KMS-11 (cell line): Measurements from ENCODE around the gene SPINK5.

Experiments
- H2AFZ ChIP-seq: fragments of 200-600 bp; sonication (generic); 2 replicates; pipeline ENCODE4 v1.6.1; 2016; ENCODE audit warnings: antibody characterized with exemption, mixed run types, low read depth
- H3K27ac ChIP-seq: fragments of 200-600 bp; sonication (generic); 2 replicates; pipeline ENCODE4 v1.6.1; 2016; ENCODE audit warnings: mild to moderate bottlenecking, mixed run types
- H3K27me3 ChIP-seq: fragments of 200-600 bp; sonication (generic); 2 replicates; pipeline ENCODE4 v1.6.1; 2017; ENCODE audit warnings: mild to moderate bottlenecking, low read depth, mixed run types, moderate library complexity; ENCODE audit not compliant: insufficient read depth
- H3K36me3 ChIP-seq: fragments of 200-600 bp; sonication (generic); 2 replicates; pipeline ENCODE4 v1.6.1; 2017; ENCODE audit warnings: mild to moderate bottlenecking, mixed run types; ENCODE audit not compliant: insufficient read depth
- H3K4me1 ChIP-seq: fragments of 200-600 bp; sonication (generic); 2 replicates; pipeline ENCODE4 v1.6.1; 2016; ENCODE audit warnings: mild to moderate bottlenecking, low read depth, mixed run types; ENCODE audit not compliant: poor library complexity, severe bottlenecking
- H3K4me2 ChIP-seq: fragments of 200-600 bp; sonication (generic); 2 replicates; pipeline ENCODE4 v1.7.0; 2016; ENCODE audit warnings: mild to moderate bottlenecking, mixed run types
- H3K4me3 ChIP-seq: fragments of 200-600 bp; sonication (generic); IDR thresholded peaks from 2 replicates; pipeline ENCODE4 v1.6.1; 2017; ENCODE audit warnings: low read depth, low read length, mixed read lengths; ENCODE audit not compliant: insufficient read depth
- H3K79me2 ChIP-seq: fragments of 200-600 bp; sonication (generic); 2 replicates; pipeline ENCODE4 v1.6.1; 2016; ENCODE audit warnings: low read depth, mixed run types; ENCODE audit not compliant: insufficient read depth
- H3K9ac ChIP-seq: fragments of 200-600 bp; sonication (generic); 2 replicates; pipeline ENCODE4 v1.6.1; 2016; ENCODE audit warnings: mild to moderate bottlenecking, mixed run types
- H4K20me1 ChIP-seq: fragments of 200-600 bp; sonication (generic); 2 replicates; pipeline ENCODE4 v1.6.1; 2016; ENCODE audit warnings: mild to moderate bottlenecking, mixed run types; ENCODE audit not compliant: insufficient read depth
- CTCF ChIP-seq: fragments of 200-600 bp; sonication (generic); conservative IDR thresholded peaks from 2 replicates; pipeline ENCODE4 v1.6.1; 2017; ENCODE audit warnings: low read depth, mild to moderate bottlenecking, antibody characterized with exemption, low read length, moderate library complexity, mixed read lengths

Gene SPINK5

GRCh38 chr5:148166550-148167283 lies 102.9 kb downstream of the SPINK5 start:
- no peaks in the 10 kb centered on the region for H4K20me1 ChIP-seq
- H3K27ac ChIP-seq = no peak overlapping the region
- no peak overlapping the region for H3K4me2 ChIP-seq
- no peaks in the 10 kb centered on the region for H3K79me2 ChIP-seq
- no peaks in the 10 kb centered on the region for H3K4me1 ChIP-seq
- H2AFZ ChIP-seq = no peak overlapping the region
- no peaks in the 10 kb centered on the region for H3K36me3 ChIP-seq
- H3K4me3 ChIP-seq = no peak overlapping the region
- TF ChIP-seq CTCF = no peak
- no peaks in the 10 kb centered on the region for H3K27me3 ChIP-seq
- H3K9ac ChIP-seq = no peak overlapping the region

GRCh38 chr5:148168246-148168645 lies 104.5 kb downstream of the SPINK5 start, which contains the start of gene SPINK14:
Gene SPINK14 (plus strand): TSS chr5:148168546. CDS start chr5:148169733, 1,187 bp downstream.
- H3K36me3 ChIP-seq = no peaks in the 10 kb centered on the region
- H4K20me1 ChIP-seq = no peaks in the 10 kb centered on the region
- H3K9ac ChIP-seq = no peak within 1 kb of the TSS
- no peak within 1 kb of the TSS for H3K4me3 ChIP-seq
- H2AFZ ChIP-seq = no peak within 1 kb of the TSS
- no peak for TF ChIP-seq CTCF
- no peak within 1 kb of the TSS for H3K27ac ChIP-seq
- no peak within 1 kb of the TSS for H3K4me2 ChIP-seq
- H3K4me1 ChIP-seq = no peaks in the 10 kb centered on the region
- H3K79me2 ChIP-seq = no peaks in the 10 kb centered on the region
- no peaks in the 10 kb centered on the region for H3K27me3 ChIP-seq

GRCh38 chr5:148172377-148172776 lies 108.6 kb downstream of the SPINK5 start:
- TF ChIP-seq CTCF = no peak
- H3K9ac ChIP-seq = no peak overlapping the region

GRCh38 chr5:148176480-148176879 lies 112.7 kb downstream of the SPINK5 start:
- H3K9ac ChIP-seq = no peak overlapping the region
- TF ChIP-seq CTCF = no peak

More at GRCh38 chr5:148172377-148172776, 108.6 kb downstream of the SPINK5 start:
- Histone ChIP-seq H3K79me2 (no peaks in the 10 kb centered on the region), H3K27me3 (no peaks in the 10 kb centered on the region), H3K4me3 (no peak overlapping the region), H3K4me1 (no peaks in the 10 kb centered on the region), H2AFZ (no peak overlapping the region), H3K27ac (no peak overlapping the region), H3K4me2 (no peak overlapping the region), H4K20me1 (no peaks in the 10 kb centered on the region), H3K36me3 (no peaks in the 10 kb centered on the region)

More at GRCh38 chr5:148176480-148176879, 112.7 kb downstream of the SPINK5 start:
- H3K36me3 ChIP-seq = no peaks in the 10 kb centered on the region
- H3K79me2 ChIP-seq = no peaks in the 10 kb centered on the region
- H3K27me3 ChIP-seq = no peaks in the 10 kb centered on the region
- no peaks in the 10 kb centered on the region for H3K4me1 ChIP-seq
- H3K4me3 ChIP-seq = no peak overlapping the region
- H3K4me2 ChIP-seq = no peak overlapping the region
- no peaks in the 10 kb centered on the region for H4K20me1 ChIP-seq
- H3K27ac ChIP-seq = no peak overlapping the region
- H2AFZ ChIP-seq = no peak overlapping the region
